ENCODE measurements around the gene DOCK9. TPM values are rescaled to one million over a fixed set of nuclear protein-coding genes. Genes with fewer than 3 reads are reported as not detected.

Gene DOCK9
- total RNA-seq, 1 experiment from 2014 or later, result 36.6 TPM

- CTCF ChIA-PET, result interaction anchor here (1.4 kb wide), 1 partner anchor 324 kb away, joined by 3 read pairs; no protein-coding TSS in a partner anchor
- no peaks in the 10 kb centered on the region for H3K36me3 Mint-ChIP-seq
Observed at GRCh38 chr13:98769736-98770135, 208.1 kb downstream of the DOCK9 start.

GRCh38 chr13:98768522-98768921 lies 209.3 kb downstream of the DOCK9 start:
- peaks cover 4% of the 10 kb centered on the region for H3K4me1 Mint-ChIP-seq
- no peaks in the 10 kb centered on the region for H3K36me3 Mint-ChIP-seq
- no peak overlapping the region for H3K27ac Mint-ChIP-seq
- ATAC-seq (no peak), DNase-seq (ENCODE audit: low spot score) (no peak)
- ChIA-PET POLR2A (no interaction called here), CTCF (interaction anchor here (1.4 kb wide), 1 partner anchor 323 kb away, joined by 3 read pairs; no protein-coding TSS in a partner anchor)
- no peak overlapping the region for H3K4me3 Mint-ChIP-seq
- no peak for TF ChIP-seq NFATC4 (CRISPR knock-in tag; IDR thresholded peaks at IDR 0.05)
- TF ChIP-seq ESRRA (CRISPR knock-in tag; IDR thresholded peaks at IDR 0.05; ENCODE audit: borderline replicate concordance), result no peak
- TF ChIP-seq ARID4B (CRISPR knock-in tag; IDR thresholded peaks at IDR 0.05; ENCODE audit: borderline replicate concordance), result no peak
- no peak for TF ChIP-seq ZNF121 (CRISPR knock-in tag; IDR thresholded peaks at IDR 0.05)
- no peak for TF ChIP-seq GABPB1 (CRISPR knock-in tag; IDR thresholded peaks at IDR 0.05)
- TF ChIP-seq ZNF232 (CRISPR knock-in tag; IDR thresholded peaks at IDR 0.05), result no peak
- no peak for TF ChIP-seq USF2 (CRISPR knock-in tag; IDR thresholded peaks at IDR 0.05)
- no peak for TF ChIP-seq ATF2 (CRISPR knock-in tag; IDR thresholded peaks at IDR 0.05; ENCODE audit: borderline replicate concordance, low read depth)
- TF ChIP-seq SMAD4 (CRISPR knock-in tag; IDR thresholded peaks at IDR 0.05), result no peak
- no peak for TF ChIP-seq ZNF671 (CRISPR knock-in tag; IDR thresholded peaks at IDR 0.05)
- TF ChIP-seq TP53 (CRISPR knock-in tag; IDR thresholded peaks at IDR 0.05), result no peak
- TF ChIP-seq CREB1 (CRISPR knock-in tag; IDR thresholded peaks at IDR 0.05), result no peak
- TF ChIP-seq ERG (CRISPR knock-in tag; IDR thresholded peaks at IDR 0.05), result no peak
- no peak for TF ChIP-seq EMX1 (CRISPR knock-in tag; IDR thresholded peaks at IDR 0.05)
- H3K27me3 Mint-ChIP-seq (ENCODE audit: low read depth), result no peaks in the 10 kb centered on the region; the same call in 1 of the 2 replicates
- H3K9me3 Mint-ChIP-seq, result peaks cover 9% of the 10 kb centered on the region; the same call in 1 of the 2 replicates

More at GRCh38 chr13:98769736-98770135, 208.1 kb downstream of the DOCK9 start:
- no peak for ATAC-seq
- Mint-ChIP-seq H3K9me3 (peaks cover 9% of the 10 kb centered on the region; the same call in 1 of the 2 replicates), H3K27me3 (ENCODE audit: low read depth) (no peaks in the 10 kb centered on the region; the same call in 1 of the 2 replicates), H3K27ac (no peak overlapping the region), H3K4me1 (no peaks in the 10 kb centered on the region), H3K4me3 (no peak overlapping the region)
- no peak for DNase-seq (ENCODE audit: low spot score)
- POLR2A ChIA-PET, result no interaction called here
- no peak for TF ChIP-seq FOXP1 (CRISPR knock-in tag; IDR thresholded peaks at IDR 0.05; ENCODE audit: borderline replicate concordance)
- no peak for TF ChIP-seq AFF4 (CRISPR knock-in tag; IDR thresholded peaks at IDR 0.05; ENCODE audit: borderline replicate concordance)
- no peak for TF ChIP-seq PREB (CRISPR knock-in tag; IDR thresholded peaks at IDR 0.05; ENCODE audit: borderline replicate concordance)

Data from WTC11 (cell line).